ENCODE measurements around the gene YIF1B. TPM values are rescaled to one million over a fixed set of nuclear protein-coding genes. Genes with fewer than 3 reads are reported as not detected.

YIF1B gene
- total RNA-seq, 1 donor: 50.1 TPM

DNA sequence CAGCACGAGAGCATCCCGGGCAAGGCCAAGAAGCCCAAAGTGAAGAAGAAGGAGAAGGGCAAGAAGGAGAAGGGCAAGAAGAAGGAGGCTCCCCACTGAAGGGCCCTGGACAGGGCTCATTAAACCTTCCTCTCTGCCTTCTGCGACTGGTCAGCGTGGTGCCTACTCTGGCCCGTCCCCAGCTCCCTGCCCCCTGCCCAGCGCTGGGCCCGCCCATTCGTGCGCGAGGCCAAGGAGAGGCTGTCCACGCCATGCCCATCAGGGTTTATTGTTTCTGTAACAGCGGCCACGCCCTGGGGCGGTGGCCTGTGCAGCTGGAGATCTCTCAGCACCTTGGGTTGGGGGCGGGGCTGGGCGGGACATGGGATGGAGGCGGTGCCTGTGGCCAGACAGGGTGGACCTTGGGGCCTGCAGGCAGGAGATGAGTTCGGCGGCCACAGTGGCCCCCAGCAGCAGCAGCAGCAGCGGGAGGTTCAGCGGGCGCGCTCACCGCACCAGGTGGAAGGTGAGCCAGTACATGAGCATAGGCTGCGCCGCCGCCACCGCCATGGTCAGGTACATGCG lies 10.8 kb downstream of the YIF1B start:
- H3K4me3 ChIP-seq (ENCODE audit: low read depth, low read length): peak overlapping the region; percentile 29
- TF ChIP-seq, protein P1, sequence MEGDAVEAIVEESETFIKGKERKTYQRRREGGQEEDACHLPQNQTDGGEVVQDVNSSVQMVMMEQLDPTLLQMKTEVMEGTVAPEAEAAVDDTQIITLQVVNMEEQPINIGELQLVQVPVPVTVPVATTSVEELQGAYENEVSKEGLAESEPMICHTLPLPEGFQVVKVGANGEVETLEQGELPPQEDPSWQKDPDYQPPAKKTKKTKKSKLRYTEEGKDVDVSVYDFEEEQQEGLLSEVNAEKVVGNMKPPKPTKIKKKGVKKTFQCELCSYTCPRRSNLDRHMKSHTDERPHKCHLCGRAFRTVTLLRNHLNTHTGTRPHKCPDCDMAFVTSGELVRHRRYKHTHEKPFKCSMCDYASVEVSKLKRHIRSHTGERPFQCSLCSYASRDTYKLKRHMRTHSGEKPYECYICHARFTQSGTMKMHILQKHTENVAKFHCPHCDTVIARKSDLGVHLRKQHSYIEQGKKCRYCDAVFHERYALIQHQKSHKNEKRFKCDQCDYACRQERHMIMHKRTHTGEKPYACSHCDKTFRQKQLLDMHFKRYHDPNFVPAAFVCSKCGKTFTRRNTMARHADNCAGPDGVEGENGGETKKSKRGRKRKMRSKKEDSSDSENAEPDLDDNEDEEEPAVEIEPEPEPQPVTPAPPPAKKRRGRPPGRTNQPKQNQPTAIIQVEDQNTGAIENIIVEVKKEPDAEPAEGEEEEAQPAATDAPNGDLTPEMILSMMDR (IDR thresholded peaks at IDR 0.05; ENCODE audit: insufficient read depth, low read depth, low read length): no peak
- peak; percentile 88 for DNase-seq (ENCODE audit: low read depth)

DNA sequence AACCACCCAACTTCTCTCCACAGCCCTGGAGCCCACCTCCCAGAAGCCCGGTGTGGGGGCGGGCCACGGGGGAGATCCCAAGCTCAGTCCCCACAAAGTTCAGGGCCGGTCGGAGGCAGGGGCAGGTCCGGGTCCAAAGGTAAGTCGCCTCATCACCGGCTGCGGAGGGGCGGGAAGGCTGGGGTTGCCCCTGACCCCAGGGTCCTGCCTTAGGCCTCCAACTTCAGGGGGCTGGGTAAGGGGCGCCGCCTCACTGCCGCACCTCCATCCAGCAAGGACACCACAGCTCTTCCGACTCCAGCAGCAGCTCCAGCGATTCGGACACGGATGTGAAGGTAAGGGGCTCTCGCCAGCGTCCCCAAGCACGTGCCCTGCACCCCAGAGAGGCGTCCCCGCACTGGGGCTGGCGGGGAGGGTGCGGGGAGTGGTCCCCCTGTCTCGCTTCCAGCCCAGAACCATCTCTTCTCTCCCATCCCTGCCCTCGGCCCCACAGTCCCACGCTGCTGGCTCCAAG lies 11.3 kb downstream of the YIF1B start:
- TF ChIP-seq, protein P1 (IDR thresholded peaks at IDR 0.05; ENCODE audit: insufficient read depth, low read depth, low read length): no peak
- H3K4me3 ChIP-seq (ENCODE audit: low read depth, low read length): no peak overlapping the region
- no peak for DNase-seq (ENCODE audit: low read depth)

DNA sequence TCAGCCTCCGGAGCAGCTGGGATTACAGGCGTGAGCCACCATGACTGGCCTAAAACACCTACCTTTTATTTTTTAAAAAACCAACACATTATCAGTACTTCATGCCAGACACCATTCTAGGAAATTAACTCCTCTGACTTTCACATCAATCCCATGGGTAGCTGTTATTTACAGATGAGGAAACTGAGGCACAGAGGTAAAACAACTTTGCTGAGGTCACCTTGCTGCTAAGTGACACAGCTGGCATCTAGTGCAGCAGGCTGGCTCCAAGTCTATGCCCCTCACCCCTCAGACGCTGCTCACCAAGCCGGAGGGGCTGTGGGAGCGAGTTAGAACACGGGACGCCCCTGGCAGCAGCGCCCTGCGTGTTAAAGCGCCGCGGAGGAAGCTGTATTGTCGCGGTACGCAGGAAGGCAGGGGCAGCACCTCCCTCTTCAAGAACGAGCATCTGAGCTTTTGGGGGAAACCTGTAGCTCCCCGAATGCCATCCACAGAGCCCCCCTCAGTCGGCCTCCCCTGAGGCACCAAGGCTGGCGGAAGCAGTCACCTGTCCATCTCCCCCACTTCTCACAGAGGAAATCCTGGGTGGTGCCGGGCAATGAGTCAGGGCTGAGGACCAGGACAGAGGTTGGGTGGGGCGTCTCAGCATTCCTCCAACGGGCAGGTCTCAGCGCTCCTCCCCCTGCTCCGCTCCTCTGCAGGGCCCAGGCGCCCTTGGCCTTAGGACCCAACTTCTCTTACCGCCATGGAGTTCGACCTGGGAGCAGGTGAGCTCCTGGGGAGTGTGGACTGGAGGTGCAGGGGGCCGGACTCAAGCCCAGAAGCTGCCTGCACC lies 12.0 kb downstream of the YIF1B start, which contains the start of gene C19orf33:
Gene C19orf33 (plus strand): TSS at position 735 of the 835 bp plus-strand sequence. CDS start 11 bp downstream, at position 746.
- peak; percentile 30 for DNase-seq (ENCODE audit: low read depth)
- H3K4me3 ChIP-seq (ENCODE audit: low read depth, low read length): no peak within 1 kb of the TSS
- TF ChIP-seq, protein P1 (IDR thresholded peaks at IDR 0.05; ENCODE audit: insufficient read depth, low read depth, low read length): no peak

DNA sequence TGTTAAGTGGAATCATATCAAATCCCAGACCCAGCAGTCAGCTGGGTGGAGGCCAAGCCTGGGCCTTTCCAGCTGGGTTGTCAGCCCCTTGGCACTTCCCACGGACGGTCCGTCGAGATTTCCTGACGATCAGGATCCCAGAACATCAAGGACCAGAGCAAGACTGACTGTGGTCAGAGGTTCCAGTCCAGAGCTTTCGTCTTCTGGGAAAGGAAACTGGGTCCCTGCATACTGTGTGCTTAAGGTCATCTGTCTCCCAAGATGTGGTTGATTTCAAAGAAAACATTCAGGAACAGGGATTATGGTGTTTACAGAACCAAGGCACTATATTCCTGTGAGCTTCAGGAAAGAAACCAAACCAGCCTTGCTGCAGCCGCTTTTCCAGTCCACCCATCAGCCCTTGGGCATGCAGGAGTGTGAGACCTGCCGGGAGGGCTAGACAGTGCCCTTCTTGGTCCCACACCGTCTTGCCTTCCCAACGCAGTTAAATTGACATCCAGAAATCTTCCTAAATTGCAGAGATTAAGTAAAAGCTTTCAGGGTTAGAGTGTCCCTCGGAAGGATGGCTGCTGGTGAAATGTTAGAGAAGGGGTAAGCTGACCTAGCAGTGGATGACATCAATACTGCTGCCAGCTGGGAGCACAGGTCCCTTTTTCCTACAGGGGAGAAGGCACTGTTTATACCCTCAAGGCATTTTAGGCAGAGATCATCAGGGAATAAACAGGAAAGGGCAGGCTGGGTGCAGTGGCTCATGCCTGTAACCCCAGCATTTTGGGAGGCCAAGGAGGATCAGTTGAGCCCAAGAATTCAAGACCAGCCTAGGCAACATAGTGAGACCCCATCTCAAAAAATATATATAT lies 16.7 kb downstream of the YIF1B start:
- peak; percentile 99 for DNase-seq (ENCODE audit: low read depth)
- TF ChIP-seq, protein P1 (IDR thresholded peaks at IDR 0.05; ENCODE audit: insufficient read depth, low read depth, low read length): no peak

DNA sequence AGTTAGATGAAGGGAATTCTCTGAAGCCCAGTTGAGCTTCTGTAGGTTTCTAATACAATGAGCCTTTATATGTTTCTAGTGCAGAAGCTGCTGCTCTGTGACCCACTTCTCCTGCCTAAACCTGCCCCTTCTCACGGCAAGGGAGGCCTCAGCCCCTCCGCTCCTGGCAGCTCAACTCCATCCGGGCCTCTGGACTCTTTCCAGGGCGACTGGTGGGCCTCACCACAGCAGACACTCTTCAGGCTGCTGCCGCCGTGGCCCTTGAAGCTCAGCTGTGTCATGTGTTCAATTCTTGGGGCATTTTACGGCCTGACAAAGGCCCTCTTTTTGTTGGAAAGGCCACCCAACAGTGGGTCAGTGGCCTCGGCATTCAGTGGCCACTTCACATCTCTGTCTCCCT lies 21.7 kb downstream of the YIF1B start:
- TF ChIP-seq, protein P1 (IDR thresholded peaks at IDR 0.05; ENCODE audit: insufficient read depth, low read depth, low read length): no peak
- H3K4me3 ChIP-seq (ENCODE audit: low read depth, low read length): no peak overlapping the region
- no peak for DNase-seq (ENCODE audit: low read depth)

More for the DNA sequence above, 16.7 kb downstream of the YIF1B start:
- H3K4me3 ChIP-seq (ENCODE audit: low read depth, low read length): no peak overlapping the region

DNA sequence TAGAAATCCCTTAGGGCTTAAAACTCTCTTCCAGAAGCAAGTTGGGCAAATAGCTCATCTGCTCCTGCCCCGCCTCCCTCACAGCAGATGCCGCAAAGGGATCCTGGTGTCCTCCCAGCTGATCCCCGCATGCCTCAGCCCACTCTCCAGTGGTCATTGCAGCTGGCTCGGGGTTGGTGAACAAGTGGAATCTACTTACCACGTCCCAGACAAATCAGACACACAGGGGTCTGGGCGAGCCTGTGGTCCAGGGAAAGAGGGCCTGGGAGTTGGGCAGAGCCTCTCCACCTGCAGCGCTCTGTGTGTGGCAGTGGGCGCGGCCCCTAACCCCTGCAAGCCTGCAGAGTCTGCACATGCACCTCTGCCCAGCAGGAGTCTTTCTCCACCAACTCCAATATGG lies 22.5 kb downstream of the YIF1B start:
- H3K4me3 ChIP-seq (ENCODE audit: low read depth, low read length): no peak overlapping the region
- TF ChIP-seq, protein P1 (IDR thresholded peaks at IDR 0.05; ENCODE audit: insufficient read depth, low read depth, low read length): no peak
- DNase-seq (ENCODE audit: low read depth): no peak
